HepG2 (cell line): ENCODE results near the gene PNN. TPM values are rescaled to one million over a fixed set of nuclear protein-coding genes. Genes with fewer than 3 reads are reported as not detected.

Experiments used
- ARNT2 ChIP-seq: sonication (generic); formaldehyde crosslinking; IDR thresholded peaks from 2 replicates; pipeline ENCODE4 v1.8.0; 2022; ENCODE audit warnings: mild to moderate bottlenecking, low read depth, missing genetic modification reagents, moderate library complexity
- CBX2 ChIP-seq, 2 experiments: fragments of 200-600 bp in 1 of 2; sonication (generic); formaldehyde crosslinking in 1 of 2; IDR thresholded peaks; 2 replicates each; pipeline versions ENCODE4 v1.7.0 to v1.8.1; 2018 to 2022; ENCODE audit warnings: low read depth in 2 of 2, low read length in 1 of 2, mild to moderate bottlenecking in 1 of 2, missing genetic modification reagents in 1 of 2
- DPF2 ChIP-seq: sonication (generic); formaldehyde crosslinking; IDR thresholded peaks from 2 replicates; pipeline ENCODE4 v1.4.0; 2020; ENCODE audit warnings: mild to moderate bottlenecking, low read depth, missing genetic modification reagents, borderline replicate concordance
- FOXK2 ChIP-seq: fragments of 450-650 bp; IDR thresholded peaks from 2 replicates; pipeline ENCODE4 v1.6.1; 2016
- GATA4 ChIP-seq: sonication (generic); IDR thresholded peaks from 2 replicates; pipeline ENCODE4 v1.6.1; 2016; ENCODE audit warnings: antibody characterized with exemption, low read depth, borderline replicate concordance
- HDAC2 ChIP-seq: sonication (generic); formaldehyde crosslinking; IDR thresholded peaks from 2 replicates; pipeline ENCODE4 v1.4.0; 2020; ENCODE audit warnings: missing genetic modification reagents
- MED1 ChIP-seq: sonication (generic); formaldehyde crosslinking; IDR thresholded peaks from 2 replicates; pipeline ENCODE4 v1.4.0; 2020; ENCODE audit warnings: missing genetic modification reagents
- NFAT5 ChIP-seq: sonication (generic); formaldehyde crosslinking; IDR thresholded peaks from 2 replicates; pipeline ENCODE4 v1.4.0; 2020; ENCODE audit warnings: missing genetic modification reagents
- NFIB ChIP-seq: sonication (generic); formaldehyde crosslinking; IDR thresholded peaks from 2 replicates; pipeline ENCODE4 v1.9.0; 2021; ENCODE audit warnings: missing genetic modification reagents, mild to moderate bottlenecking, borderline replicate concordance
- NFIC ChIP-seq: IDR thresholded peaks from 2 replicates; pipeline ENCODE4 v1.6.1; 2012; ENCODE audit warnings: mild to moderate bottlenecking, low read length, inconsistent platforms
- NR2F6 ChIP-seq, 2 experiments: IDR thresholded peaks; 2 replicates each; pipeline ENCODE4 v1.6.1; 2016; ENCODE audit warnings: antibody characterized with exemption in 1 of 2, mild to moderate bottlenecking in 1 of 2
- PCBP1 ChIP-seq: fragments of 200-400 bp; formaldehyde crosslinking; IDR thresholded peaks from 2 replicates; pipeline ENCODE4 v1.6.1; 2017; ENCODE audit warnings: mild to moderate bottlenecking, low read depth, low read length, borderline replicate concordance
- PPARG ChIP-seq: conservative IDR thresholded peaks from 2 replicates; pipeline ENCODE4 v1.6.1; 2016; ENCODE audit warnings: missing biosample characterization, missing genetic modification reagents
- RORA ChIP-seq: sonication (generic); formaldehyde crosslinking; IDR thresholded peaks from 2 replicates; pipeline ENCODE4 v1.5.0; 2020; ENCODE audit warnings: mild to moderate bottlenecking, missing genetic modification reagents, moderate library complexity
- SOX6 ChIP-seq, 2 experiments: fragments of 450-650 bp in 1 of 2; sonication (generic) in 1 of 2; formaldehyde crosslinking in 1 of 2; IDR thresholded peaks; 2 replicates each; pipeline versions ENCODE4 v1.4.0 to v1.6.1; 2017 to 2020; ENCODE audit warnings: antibody characterized with exemption in 1 of 2, mild to moderate bottlenecking in 1 of 2, missing genetic modification reagents in 1 of 2
- ZFY ChIP-seq: sonication (generic); formaldehyde crosslinking; IDR thresholded peaks from 2 replicates; pipeline ENCODE4 v1.4.0; 2020; ENCODE audit warnings: missing genetic modification reagents
- ZNF121 ChIP-seq: sonication (generic); formaldehyde crosslinking; IDR thresholded peaks from 2 replicates; pipeline ENCODE4 v1.5.0; 2020; ENCODE audit warnings: mild to moderate bottlenecking, missing genetic modification reagents
- ZNF207 ChIP-seq: fragments of 450-650 bp; IDR thresholded peaks from 2 replicates; pipeline ENCODE4 v1.6.1; 2016; ENCODE audit warnings: antibody characterized with exemption, borderline replicate concordance
- ZNF430 ChIP-seq: sonication (generic); formaldehyde crosslinking; IDR thresholded peaks from 2 replicates; pipeline ENCODE4 v1.9.0; 2021; ENCODE audit warnings: mild to moderate bottlenecking, missing genetic modification reagents
- ZNF451 ChIP-seq: sonication (generic); formaldehyde crosslinking; IDR thresholded peaks from 2 replicates; pipeline ENCODE4 v1.5.0; 2020; ENCODE audit warnings: mild to moderate bottlenecking, missing genetic modification reagents
- ZNF670 ChIP-seq: sonication (generic); formaldehyde crosslinking; IDR thresholded peaks from 2 replicates; pipeline ENCODE4 v1.8.0; 2022; ENCODE audit warnings: mild to moderate bottlenecking, missing genetic modification reagents, borderline replicate concordance
- ZNF790 ChIP-seq: sonication (generic); formaldehyde crosslinking; IDR thresholded peaks from 2 replicates; pipeline ENCODE4 v1.8.0; 2022; ENCODE audit warnings: missing genetic modification reagents, mild to moderate bottlenecking, borderline replicate concordance
- polyA plus RNA-seq, 8 experiments: library from polyadenylated mRNA; depleted of rRNA in 3 of 8; stranded (reverse) in 7 of 8; unstranded in 1 of 8; fragments of >200 nt; fragmentation: Illumina TruSeq in 4 of 8; extraction: Trizol in 4 of 8; gene quantifications; 2 replicates each; pipeline versions ENCODE4 v1.2.1 to v1.2.3, GENCODE V29; 2011 to 2016; ENCODE audit warnings: low read depth in 4 of 8, missing spikeins in 1 of 8, mixed read lengths in 1 of 8; ENCODE audit not compliant: insufficient read depth in 1 of 8
- total RNA-seq, 5 experiments: library from RNA; depleted of rRNA; stranded (reverse); fragments of >200 nt; fragmentation: Illumina TruSeq; extraction: Trizol; gene quantifications; 2 replicates each; pipeline ENCODE4 v1.2.3, GENCODE V29; 2016; ENCODE audit warnings: low read depth in 1 of 5
- TF ChIP-seq, protein P1 (sequence below): sonication (generic); formaldehyde crosslinking; IDR thresholded peaks from 2 replicates; pipeline ENCODE4 v1.4.0; 2020; ENCODE audit warnings: low read depth, mild to moderate bottlenecking, missing genetic modification reagents

The PNN gene
- total and polyA plus RNA-seq, 2 of the 13 experiments (the other 11 are each of a cell fraction or from before 2014, with no cell fraction given): 58.0 to 214 TPM

DNA sequence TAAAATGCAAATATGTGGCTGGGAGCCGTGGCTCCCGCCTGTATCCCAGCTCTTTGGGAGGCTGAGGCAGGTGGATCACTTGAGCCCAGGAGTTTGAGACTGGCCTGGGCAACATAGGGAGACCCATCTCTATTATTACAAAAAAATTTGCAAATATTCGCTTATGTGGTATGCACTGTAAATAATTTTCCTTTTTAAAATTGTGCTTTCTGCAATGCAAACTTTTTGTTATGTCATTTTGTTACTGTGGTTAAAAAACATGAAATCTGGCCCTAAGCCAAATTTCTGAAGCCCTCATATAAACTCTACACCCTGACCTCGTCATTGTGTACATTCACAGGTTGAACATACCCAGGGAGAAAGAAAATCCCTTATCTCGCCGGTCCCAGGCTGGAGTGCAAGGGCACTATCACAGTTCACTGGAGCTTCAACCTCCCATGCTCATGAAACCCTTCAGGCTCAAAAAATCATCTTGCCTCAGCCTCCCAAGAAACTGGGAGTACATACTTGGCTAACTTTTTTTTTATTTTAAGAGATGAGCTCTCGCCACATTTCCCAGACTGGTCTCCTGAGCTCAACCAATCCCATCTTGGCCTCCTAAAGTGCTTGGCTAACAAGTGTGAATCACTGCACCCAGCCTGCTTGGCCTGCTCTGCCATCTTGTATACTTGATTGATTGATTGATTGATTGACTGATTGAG, 29.6 kb upstream of the PNN start (continued):
- TF ChIP-seq NFAT5 (no peak), DPF2 (CRISPR knock-in tag) (peak; percentile 58; the same call in 1 of the 2 replicates), MED1 (CRISPR knock-in tag) (peak; percentile 77), ZNF430 (CRISPR knock-in tag) (peak; percentile 75; the same call in 1 of the 2 replicates), ZNF121 (CRISPR knock-in tag) (peak; percentile 61; the same call in 1 of the 2 replicates), PCBP1 (no peak), CBX2 (IDR thresholded peaks at IDR 0.05; ENCODE audit: low read depth, low read length) (no peak), CBX2 (CRISPR knock-in tag; IDR thresholded peaks at IDR 0.05; ENCODE audit: low read depth) (no peak), NR2F6 (IDR thresholded peaks at IDR 0.05) (peak; percentile 81), NR2F6 (CRISPR knock-in tag; IDR thresholded peaks at IDR 0.05) (peak; percentile 72), NFIC (peak; percentile 98), ARNT2 (0 out of 2 replicates have a peak, but pooled peaks have one; percentile 22), RORA (CRISPR knock-in tag) (no peak), ZFY (CRISPR knock-in tag) (peak; percentile 35; the same call in 1 of the 2 replicates), FOXK2 (peak; percentile 52; the same call in 1 of the 2 replicates), GATA4 (no peak), NFIB (CRISPR knock-in tag) (peak; percentile 91; the same call in 1 of the 2 replicates), ZNF207 (no peak), PPARG (CRISPR knock-in tag) (peak; percentile 44; the same call in 1 of the 2 replicates), ZNF451 (CRISPR knock-in tag) (no peak), HDAC2 (CRISPR knock-in tag) (peak; percentile 89), ZNF790 (CRISPR knock-in tag) (no peak), SOX6 (IDR thresholded peaks at IDR 0.05) (no peak), SOX6 (CRISPR knock-in tag; IDR thresholded peaks at IDR 0.05) (peak; percentile 74), ZNF670 (CRISPR knock-in tag) (no peak)
- TF ChIP-seq, protein P1, sequence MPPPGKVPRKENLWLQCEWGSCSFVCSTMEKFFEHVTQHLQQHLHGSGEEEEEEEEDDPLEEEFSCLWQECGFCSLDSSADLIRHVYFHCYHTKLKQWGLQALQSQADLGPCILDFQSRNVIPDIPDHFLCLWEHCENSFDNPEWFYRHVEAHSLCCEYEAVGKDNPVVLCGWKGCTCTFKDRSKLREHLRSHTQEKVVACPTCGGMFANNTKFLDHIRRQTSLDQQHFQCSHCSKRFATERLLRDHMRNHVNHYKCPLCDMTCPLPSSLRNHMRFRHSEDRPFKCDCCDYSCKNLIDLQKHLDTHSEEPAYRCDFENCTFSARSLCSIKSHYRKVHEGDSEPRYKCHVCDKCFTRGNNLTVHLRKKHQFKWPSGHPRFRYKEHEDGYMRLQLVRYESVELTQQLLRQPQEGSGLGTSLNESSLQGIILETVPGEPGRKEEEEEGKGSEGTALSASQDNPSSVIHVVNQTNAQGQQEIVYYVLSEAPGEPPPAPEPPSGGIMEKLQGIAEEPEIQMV: 0 out of 2 replicates have a peak, but pooled peaks have one; percentile 35
